Type B pancreatic cell (in vitro differentiated cells): ENCODE results near the gene HNRNPF. TPM values are rescaled to one million over a fixed set of nuclear protein-coding genes. Genes with fewer than 3 reads are reported as not detected.
"Not testable (repeated sequence)": the region's sequence is repeated elsewhere in the genome, so short reads cannot be mapped to it uniquely, and the experiment has no call there.

Source experiments
- DNase-seq: peaks from one replicate; pipeline ENCODE4 v3.0.0; 2021; ENCODE audit warnings: mixed read lengths; ENCODE audit not compliant: unreplicated experiment; ENCODE audit errors: extremely low spot score
- H3K27ac Mint-ChIP-seq: 2 replicates; pipeline ENCODE4 v1.8.0; 2021; ENCODE audit warnings: mild to moderate bottlenecking, mixed read lengths
- H3K27me3 Mint-ChIP-seq: 2 replicates; pipeline ENCODE4 v1.8.0; 2021; ENCODE audit warnings: mixed read lengths
- H3K36me3 Mint-ChIP-seq: 2 replicates; pipeline ENCODE4 v1.8.0; 2021; ENCODE audit warnings: mixed read lengths
- H3K4me1 Mint-ChIP-seq: one replicate; pipeline ENCODE4 v1.8.0; 2021; ENCODE audit warnings: mixed read lengths; ENCODE audit not compliant: unreplicated experiment
- H3K4me3 Mint-ChIP-seq: 2 replicates; pipeline ENCODE4 v1.8.0; 2021; ENCODE audit warnings: mild to moderate bottlenecking, mixed read lengths
- H3K9me3 Mint-ChIP-seq: 2 replicates; pipeline ENCODE4 v1.8.0; 2021; ENCODE audit warnings: mixed read lengths
- CTCF ChIP-seq: fragments of 200-600 bp; sonication (generic); conservative IDR thresholded peaks from 2 replicates; pipeline ENCODE4 v1.5.0; 2021; ENCODE audit warnings: antibody characterized with exemption, mild to moderate bottlenecking
- total RNA-seq: library from RNA; stranded (reverse); gene quantifications from 2 replicates; pipeline ENCODE4 v1.2.1, GENCODE V29; 2021; ENCODE audit warnings: low replicate concordance

HNRNPF gene
- total RNA-seq, 1 donor from 2014 or later, result 220 TPM

GRCh38 chr10:43396928-43397624 lies 11.9 kb downstream of the HNRNPF start:
- DNase-seq, result peak; percentile 84
- Mint-ChIP-seq H3K4me3 (peak overlapping the region; percentile 96), H3K4me1 (peaks cover 44% of the 10 kb centered on the region), H3K27ac (peak overlapping the region; percentile 99), H3K9me3 (no peaks in the 10 kb centered on the region), H3K36me3 (peaks cover 30% of the 10 kb centered on the region), H3K27me3 (no peaks in the 10 kb centered on the region)
- no peak for TF ChIP-seq CTCF

- H3K9me3 Mint-ChIP-seq, result no peaks in the 10 kb centered on the region
- no peaks in the 10 kb centered on the region for H3K27me3 Mint-ChIP-seq
- peaks cover 35% of the 10 kb centered on the region for H3K36me3 Mint-ChIP-seq
- DNase-seq, result peak; percentile 84
- no peak for TF ChIP-seq CTCF
- H3K4me1 Mint-ChIP-seq, result peaks cover 42% of the 10 kb centered on the region
- H3K27ac Mint-ChIP-seq, result peak overlapping the region; percentile 99
- H3K4me3 Mint-ChIP-seq, result peak overlapping the region; percentile 95
These were observed 12.7 kb downstream of the HNRNPF start for GRCh38 chr10:43396061-43396927.

GRCh38 chr10:43395571-43396060 lies 13.4 kb downstream of the HNRNPF start:
- H3K36me3 Mint-ChIP-seq, result peaks cover 36% of the 10 kb centered on the region
- no peak for DNase-seq
- no peak for TF ChIP-seq CTCF

GRCh38 chr10:43394868-43395267 lies 14.1 kb downstream of the HNRNPF start:
- Mint-ChIP-seq H3K9me3 (no peaks in the 10 kb centered on the region), H3K27me3 (no peaks in the 10 kb centered on the region), H3K36me3 (peaks cover 41% of the 10 kb centered on the region), H3K27ac (peak overlapping the region; percentile 99), H3K4me3 (peak overlapping the region; percentile 95), H3K4me1 (peaks cover 39% of the 10 kb centered on the region)
- TF ChIP-seq CTCF, result no peak
- no peak for DNase-seq

More at GRCh38 chr10:43395571-43396060, 13.4 kb downstream of the HNRNPF start:
- H3K27me3 Mint-ChIP-seq, result no peaks in the 10 kb centered on the region
- H3K4me3 Mint-ChIP-seq, result peak overlapping the region; percentile 95
- peaks cover 39% of the 10 kb centered on the region for H3K4me1 Mint-ChIP-seq
- H3K27ac Mint-ChIP-seq, result peak overlapping the region; percentile 99
- H3K9me3 Mint-ChIP-seq, result no peaks in the 10 kb centered on the region

- H3K27me3 Mint-ChIP-seq, result no peaks in the 10 kb centered on the region
- DNase-seq, result no peak
- H3K9me3 Mint-ChIP-seq, result no peaks in the 10 kb centered on the region
- no peak for TF ChIP-seq CTCF
- H3K36me3 Mint-ChIP-seq, result peaks cover 40% of the 10 kb centered on the region
- H3K27ac Mint-ChIP-seq, result peak overlapping the region; percentile 27
- H3K4me1 Mint-ChIP-seq, result peaks cover 37% of the 10 kb centered on the region
- H3K4me3 Mint-ChIP-seq, result peak overlapping the region; percentile 6
These were observed 15.2 kb downstream of the HNRNPF start for GRCh38 chr10:43393606-43394360.

GRCh38 chr10:43393186-43393585 lies 15.8 kb downstream of the HNRNPF start:
- H3K9me3 Mint-ChIP-seq, H3K27me3 Mint-ChIP-seq, DNase-seq: not testable (repeated sequence)
- H3K36me3 Mint-ChIP-seq, result peaks cover 45% of the 10 kb centered on the region
- peaks cover 37% of the 10 kb centered on the region for H3K4me1 Mint-ChIP-seq
- peak overlapping the region; percentile 12 for H3K4me3 Mint-ChIP-seq
- peak overlapping the region; percentile 5 for H3K27ac Mint-ChIP-seq
